Duodenal mucosa (tissue), 2 donors: ENCODE measurements around the gene UBE2H.
"Not testable (repeated sequence)": the region's sequence is repeated elsewhere in the genome, so short reads cannot be mapped to it uniquely, and the experiment has no call there.

Source experiments
- H3K27ac ChIP-seq: one replicate; pipeline ENCODE4 v1.7.0; 2013; ENCODE audit warnings: low read depth, low read length
- H3K27me3 ChIP-seq, 2 donors: one replicate each; pipeline ENCODE4 v1.7.0; 2013; ENCODE audit warnings: low read length in 2 of 2, control low read depth in 1 of 2; ENCODE audit not compliant: insufficient read depth in 2 of 2, control insufficient read depth in 1 of 2
- H3K36me3 ChIP-seq, 2 donors: one replicate each; pipeline ENCODE4 v1.7.0; 2013; ENCODE audit warnings: low read length in 2 of 2, control low read depth in 1 of 2; ENCODE audit not compliant: insufficient read depth in 2 of 2, control insufficient read depth in 1 of 2
- H3K4me1 ChIP-seq, 2 donors: one replicate each; pipeline ENCODE4 v1.7.0; 2013; ENCODE audit warnings: low read length in 2 of 2, control low read depth in 1 of 2; ENCODE audit not compliant: insufficient read depth in 2 of 2, control insufficient read depth in 1 of 2
- H3K4me3 ChIP-seq, 2 donors: one replicate each; pipeline ENCODE4 v1.7.0; 2013; ENCODE audit warnings: low read length in 2 of 2, low read depth in 1 of 2
- H3K9ac ChIP-seq, 2 donors: one replicate each; pipeline ENCODE4 v1.7.0; 2013; ENCODE audit warnings: low read length in 2 of 2, low read depth in 1 of 2
- H3K9me3 ChIP-seq, 2 donors: one replicate each; pipeline ENCODE4 v1.7.0; 2013; ENCODE audit warnings: low read length in 2 of 2, control low read depth in 1 of 2; ENCODE audit not compliant: control insufficient read depth in 1 of 2

UBE2H gene

DNA sequence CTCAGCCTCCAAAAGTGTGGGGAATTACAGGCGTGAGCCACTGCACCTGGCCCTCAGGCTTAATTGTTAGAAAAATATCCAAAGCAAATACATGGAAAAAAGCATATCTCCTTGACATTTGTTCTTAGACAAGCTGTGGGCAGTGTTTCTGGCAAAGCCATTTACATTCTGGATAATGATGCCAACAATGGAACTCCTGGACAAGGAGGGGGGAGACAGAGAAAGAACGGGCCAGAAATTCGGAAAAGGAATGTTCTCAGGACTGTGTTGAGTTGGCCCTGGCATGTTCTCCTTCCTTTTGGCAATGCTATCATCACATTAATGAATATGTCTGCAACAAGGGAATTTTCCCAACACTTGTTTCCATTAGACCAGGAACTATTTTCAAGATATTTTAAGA, 88.7 kb downstream of the UBE2H start:
- peaks cover 21 to 26% of the 10 kb centered on the region in 2 donors for H3K4me1 ChIP-seq
- H3K9ac ChIP-seq = no peak overlapping the region
- no peak overlapping the region for H3K27ac ChIP-seq
- no peaks in the 10 kb centered on the region for H3K27me3 ChIP-seq
- no peaks in the 10 kb centered on the region for H3K9me3 ChIP-seq
- H3K4me3 ChIP-seq = no peak overlapping the region
- H3K36me3 ChIP-seq = no peaks in the 10 kb centered on the region

DNA sequence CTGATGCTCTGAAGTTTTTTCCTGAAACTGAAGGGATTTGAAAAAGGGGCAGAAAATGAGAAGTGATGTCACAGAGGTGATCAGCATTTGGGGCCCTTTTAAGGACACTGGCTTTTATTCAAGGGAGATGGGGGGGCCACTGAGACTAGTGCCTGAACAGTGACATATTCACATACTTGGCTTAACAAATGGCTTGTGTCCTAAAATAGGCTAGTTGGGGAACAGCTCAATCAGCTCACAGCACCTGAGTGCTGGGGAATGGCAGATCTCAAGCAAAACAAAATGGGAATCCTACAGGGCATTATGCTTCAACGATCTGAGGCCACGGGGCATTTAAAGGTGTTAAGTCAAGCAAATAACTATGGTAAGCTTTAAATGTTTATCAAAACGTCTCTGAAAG, 90.1 kb downstream of the UBE2H start:
- Histone ChIP-seq H3K36me3 (no peaks in the 10 kb centered on the region), H3K4me1 (peaks cover 21 to 27% of the 10 kb centered on the region in 2 donors), H3K4me3 (no peak overlapping the region), H3K27ac (no peak overlapping the region), H3K27me3 (no peaks in the 10 kb centered on the region), H3K9ac (no peak overlapping the region), H3K9me3 (no peaks in the 10 kb centered on the region)

GRCh38 chr7:129860784-129861183, 92.0 kb downstream of the UBE2H start:
- not testable (repeated sequence) for H3K4me3 ChIP-seq, H3K36me3 ChIP-seq, H3K9me3 ChIP-seq, H3K27me3 ChIP-seq, H3K9ac ChIP-seq, H3K27ac ChIP-seq
- peaks cover 21 to 31% of the 10 kb centered on the region in 2 donors for H3K4me1 ChIP-seq

DNA sequence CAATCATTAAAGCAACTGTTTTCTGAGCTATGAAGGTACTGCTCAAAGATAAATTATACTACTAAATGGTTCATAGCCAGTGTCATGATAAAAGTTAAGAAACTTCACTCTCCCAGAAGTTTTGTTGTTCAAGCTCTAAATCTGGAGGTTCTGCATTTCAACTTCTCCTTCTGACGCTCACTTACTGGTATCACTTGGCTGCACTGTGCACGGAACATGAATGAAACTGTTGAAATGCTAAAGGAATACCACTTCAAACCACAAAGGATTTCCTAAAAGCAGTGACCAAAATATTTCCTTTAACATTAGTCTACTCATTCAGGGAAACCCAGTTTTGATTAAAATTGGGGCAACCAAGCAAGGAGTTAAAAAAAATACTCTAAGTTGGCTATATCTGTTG, 93.6 kb downstream of the UBE2H start:
- H3K4me3 ChIP-seq = no peak overlapping the region
- peaks cover 21 to 37% of the 10 kb centered on the region in 2 donors for H3K4me1 ChIP-seq
- H3K9ac ChIP-seq = no peak overlapping the region
- H3K9me3 ChIP-seq = no peaks in the 10 kb centered on the region
- H3K27me3 ChIP-seq = no peaks in the 10 kb centered on the region
- peaks cover 0 to 2% of the 10 kb centered on the region in 2 donors for H3K36me3 ChIP-seq
- no peak overlapping the region for H3K27ac ChIP-seq

GRCh38 chr7:129858490-129858889, 94.3 kb downstream of the UBE2H start:
- no peak overlapping the region for H3K9ac ChIP-seq
- H3K4me1 ChIP-seq = peaks cover 19 to 41% of the 10 kb centered on the region in 2 donors
- H3K27ac ChIP-seq = no peak overlapping the region

DNA sequence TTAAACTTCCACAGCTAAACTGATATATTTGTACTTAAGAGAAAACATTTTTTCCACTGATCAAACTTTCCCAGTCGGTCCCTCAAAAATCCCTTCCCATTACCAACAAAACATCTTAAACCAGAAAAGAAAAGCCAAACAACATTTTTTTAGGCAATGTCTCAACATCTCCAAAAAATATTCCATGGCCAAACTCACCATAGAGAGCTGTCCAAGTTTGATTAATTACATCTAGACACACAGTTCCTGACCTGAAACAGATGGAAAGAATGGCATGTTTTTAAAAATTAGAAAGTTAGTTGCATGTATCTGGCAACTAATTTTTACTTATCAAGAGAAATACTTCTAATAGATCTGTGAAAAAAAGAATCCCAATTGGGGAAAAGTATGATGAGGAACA, 95.4 kb downstream of the UBE2H start:
- Histone ChIP-seq H3K9me3 (no peaks in the 10 kb centered on the region), H3K27ac (no peak overlapping the region), H3K27me3 (no peaks in the 10 kb centered on the region), H3K4me1 (peaks cover 11 to 34% of the 10 kb centered on the region in 2 donors), H3K36me3 (peaks cover 0 to 2% of the 10 kb centered on the region in 2 donors), H3K4me3 (no peak overlapping the region), H3K9ac (no peak overlapping the region)

More at GRCh38 chr7:129858490-129858889, 94.3 kb downstream of the UBE2H start:
- Histone ChIP-seq H3K36me3 (peaks cover 0 to 2% of the 10 kb centered on the region in 2 donors), H3K4me3 (no peak overlapping the region), H3K27me3 (no peaks in the 10 kb centered on the region), H3K9me3 (no peaks in the 10 kb centered on the region)

DNA sequence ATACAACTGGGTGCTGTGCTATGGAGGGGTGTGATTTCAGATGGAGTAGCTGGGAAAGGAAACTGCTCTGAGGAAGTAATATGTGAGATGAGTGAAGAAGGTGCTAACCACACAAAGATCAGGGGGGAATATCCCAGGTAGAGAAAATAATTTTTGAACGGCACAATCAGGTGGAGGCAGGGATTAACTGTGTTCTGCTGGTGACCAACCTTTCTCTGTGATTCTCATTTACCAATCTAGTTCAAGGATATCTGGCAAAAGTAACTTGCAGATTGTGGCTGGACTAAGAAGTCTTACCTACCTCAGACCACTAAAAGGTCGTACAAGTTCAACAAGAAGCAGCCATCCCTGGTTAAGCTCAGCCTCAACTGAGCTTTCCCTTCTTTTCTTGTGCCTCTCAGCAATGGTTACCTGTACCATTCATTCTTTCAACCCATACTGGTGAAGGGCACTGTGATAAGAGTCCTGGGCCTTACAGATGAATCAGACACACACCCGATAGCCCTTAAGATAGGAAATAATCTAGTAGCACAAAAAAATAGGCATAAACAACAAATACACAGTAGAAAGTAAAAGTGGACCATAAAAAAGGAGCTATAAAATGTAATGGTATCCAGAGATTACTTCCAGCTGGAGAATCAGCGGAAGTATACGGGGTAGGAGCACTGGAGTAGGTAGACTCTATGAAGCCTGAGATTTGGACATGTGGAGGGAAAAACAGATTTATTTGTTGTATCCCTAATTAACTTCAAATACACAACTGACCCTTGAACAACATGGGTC, 96.6 kb downstream of the UBE2H start:
- Histone ChIP-seq H3K27me3 (no peaks in the 10 kb centered on the region), H3K27ac (no peak overlapping the region), H3K4me1 (peaks cover 20 to 46% of the 10 kb centered on the region in 2 donors), H3K9ac (no peak overlapping the region), H3K36me3 (peaks cover 0 to 2% of the 10 kb centered on the region in 2 donors), H3K4me3 (no peak overlapping the region), H3K9me3 (no peaks in the 10 kb centered on the region)

GRCh38 chr7:129855234-129855673, 97.5 kb downstream of the UBE2H start:
- Histone ChIP-seq H3K27ac (no peak overlapping the region), H3K4me1 (peaks cover 19 to 46% of the 10 kb centered on the region in 2 donors), H3K4me3 (no peak overlapping the region), H3K9ac (no peak overlapping the region), H3K9me3 (no peaks in the 10 kb centered on the region), H3K36me3 (peaks cover 0 to 2% of the 10 kb centered on the region in 2 donors), H3K27me3 (no peaks in the 10 kb centered on the region)

DNA sequence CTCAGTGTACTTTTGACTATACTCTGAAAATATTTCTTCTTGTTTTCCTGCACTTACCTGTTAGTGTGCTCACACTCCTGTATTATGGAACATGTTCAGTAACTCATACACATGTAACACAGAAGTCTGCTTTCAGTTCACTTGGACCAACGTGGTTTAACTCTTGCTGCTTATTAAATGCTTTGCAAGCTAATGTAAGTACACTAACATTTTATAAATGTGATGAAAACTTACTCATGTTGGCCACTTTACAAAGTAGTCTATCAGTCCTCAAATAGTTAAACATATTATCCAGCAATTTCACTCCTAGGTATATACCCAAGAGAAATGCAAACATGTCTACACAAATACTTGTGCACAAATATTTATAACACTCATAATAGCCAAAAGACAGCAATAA, 98.4 kb downstream of the UBE2H start:
- peaks cover 0 to 2% of the 10 kb centered on the region in 2 donors for H3K36me3 ChIP-seq
- H3K9ac ChIP-seq = no peak overlapping the region
- no peak overlapping the region for H3K4me3 ChIP-seq
- H3K9me3 ChIP-seq = no peaks in the 10 kb centered on the region
- H3K4me1 ChIP-seq = peaks cover 13 to 41% of the 10 kb centered on the region in 2 donors
- H3K27ac ChIP-seq = no peak overlapping the region
- H3K27me3 ChIP-seq = no peaks in the 10 kb centered on the region

- Histone ChIP-seq H3K36me3 (peaks cover 0 to 2% of the 10 kb centered on the region in 2 donors), H3K4me1 (peaks cover 13 to 41% of the 10 kb centered on the region in 2 donors), H3K27me3 (no peaks in the 10 kb centered on the region), H3K9ac (no peak overlapping the region), H3K27ac (no peak overlapping the region), H3K4me3 (no peak overlapping the region), H3K9me3 (no peaks in the 10 kb centered on the region)
Observed at GRCh38 chr7:129853661-129854268, 99.0 kb downstream of the UBE2H start.
